HEK293 (cell line): Measurements from ENCODE around the gene TFPI.

Experiments used
- KLF9 ChIP-seq: fragments of 450-650 bp; formaldehyde crosslinking; IDR thresholded peaks from 2 replicates; pipeline ENCODE4 v1.5.1; 2016; ENCODE audit warnings: missing biosample characterization, missing genetic modification characterization, low read depth
- MYNN ChIP-seq: fragments of 450-650 bp; formaldehyde crosslinking; IDR thresholded peaks from 2 replicates; pipeline ENCODE4 v1.5.1; 2016; ENCODE audit warnings: missing biosample characterization, missing genetic modification characterization, borderline replicate concordance
- SALL2 ChIP-seq: fragments of 450-650 bp; formaldehyde crosslinking; IDR thresholded peaks from 2 replicates; pipeline ENCODE4 v1.5.0; 2017; ENCODE audit warnings: missing biosample characterization, mild to moderate bottlenecking, missing genetic modification characterization, borderline replicate concordance
- YY1 ChIP-seq: fragments of 450-650 bp; formaldehyde crosslinking; IDR thresholded peaks from 2 replicates; pipeline ENCODE4 v1.5.1; 2018; ENCODE audit warnings: missing biosample characterization, missing genetic modification characterization
- ZFP37 ChIP-seq: fragments of 450-650 bp; formaldehyde crosslinking; IDR thresholded peaks from 2 replicates; pipeline ENCODE4 v1.5.1; 2016; ENCODE audit warnings: missing biosample characterization, missing genetic modification characterization
- ZNF138 ChIP-seq: fragments of 450-650 bp; formaldehyde crosslinking; IDR thresholded peaks from 2 replicates; pipeline ENCODE4 v1.5.1; 2016; ENCODE audit warnings: missing biosample characterization, missing genetic modification characterization, borderline replicate concordance
- ZNF274 ChIP-seq, 2 experiments: fragments of 200-500 bp in 1 of 2; fragments of 450-650 bp in 1 of 2; sonication (Bioruptor generic) in 1 of 2; formaldehyde crosslinking in 1 of 2; IDR thresholded peaks; 2 replicates each; pipeline versions ENCODE4 v1.5.1 to v1.6.1; 2014 to 2016; ENCODE audit warnings: borderline replicate concordance in 1 of 2, inconsistent platforms in 1 of 2, low read length in 1 of 2, missing biosample characterization in 1 of 2, missing genetic modification characterization in 1 of 2
- ZNF549 ChIP-seq: fragments of 450-650 bp; IDR thresholded peaks from 2 replicates; pipeline ENCODE4 v1.5.1; 2018; ENCODE audit warnings: missing biosample characterization, missing genetic modification characterization, mild to moderate bottlenecking, inconsistent platforms, moderate library complexity
- ZNF76 ChIP-seq: fragments of 450-650 bp; formaldehyde crosslinking; IDR thresholded peaks from 2 replicates; pipeline ENCODE4; 2016; ENCODE audit warnings: low read depth, missing biosample characterization, missing genetic modification characterization, borderline replicate concordance
- ZNF837 ChIP-seq: fragments of 450-650 bp; formaldehyde crosslinking; IDR thresholded peaks from 2 replicates; pipeline ENCODE4 v1.5.1; 2016; ENCODE audit warnings: missing biosample characterization, missing genetic modification characterization
- TF ChIP-seq, protein P1 (sequence below): fragments of 450-650 bp; formaldehyde crosslinking; IDR thresholded peaks from 2 replicates; pipeline ENCODE4 v1.5.1; 2016; ENCODE audit warnings: missing biosample characterization, missing genetic modification characterization, borderline replicate concordance
- TF ChIP-seq, protein P2 (sequence below): fragments of 450-650 bp; formaldehyde crosslinking; IDR thresholded peaks from 2 replicates; pipeline ENCODE4 v1.5.1; 2016; ENCODE audit warnings: missing biosample characterization, missing genetic modification characterization

DNA sequence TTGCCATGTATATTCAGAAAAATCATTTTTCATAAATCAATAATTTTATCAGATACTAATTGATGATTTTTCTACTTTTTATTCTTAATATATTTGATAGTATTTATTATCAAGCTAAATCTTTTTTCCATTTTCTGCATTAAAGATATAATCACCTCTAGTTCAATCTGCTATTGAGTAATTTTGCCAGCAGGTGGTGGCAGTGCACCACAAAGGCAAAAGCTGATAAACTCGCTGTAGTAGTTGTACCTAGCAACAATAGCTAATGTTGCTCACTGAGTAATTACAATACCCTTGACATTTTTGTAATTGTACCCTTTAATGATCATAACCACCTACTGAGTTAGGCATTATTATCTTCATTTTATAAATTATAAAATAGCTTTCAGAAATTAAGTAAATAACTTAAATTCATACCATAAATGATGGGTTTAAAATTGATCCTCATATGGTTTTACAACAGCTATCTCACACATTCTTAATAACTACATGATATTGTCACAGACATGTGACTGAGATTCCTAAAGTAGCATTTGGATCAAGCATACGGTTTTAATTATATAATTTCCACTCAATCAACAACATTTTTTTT is 54.2 kb downstream of the TFPI start:
- TF ChIP-seq, protein P1, sequence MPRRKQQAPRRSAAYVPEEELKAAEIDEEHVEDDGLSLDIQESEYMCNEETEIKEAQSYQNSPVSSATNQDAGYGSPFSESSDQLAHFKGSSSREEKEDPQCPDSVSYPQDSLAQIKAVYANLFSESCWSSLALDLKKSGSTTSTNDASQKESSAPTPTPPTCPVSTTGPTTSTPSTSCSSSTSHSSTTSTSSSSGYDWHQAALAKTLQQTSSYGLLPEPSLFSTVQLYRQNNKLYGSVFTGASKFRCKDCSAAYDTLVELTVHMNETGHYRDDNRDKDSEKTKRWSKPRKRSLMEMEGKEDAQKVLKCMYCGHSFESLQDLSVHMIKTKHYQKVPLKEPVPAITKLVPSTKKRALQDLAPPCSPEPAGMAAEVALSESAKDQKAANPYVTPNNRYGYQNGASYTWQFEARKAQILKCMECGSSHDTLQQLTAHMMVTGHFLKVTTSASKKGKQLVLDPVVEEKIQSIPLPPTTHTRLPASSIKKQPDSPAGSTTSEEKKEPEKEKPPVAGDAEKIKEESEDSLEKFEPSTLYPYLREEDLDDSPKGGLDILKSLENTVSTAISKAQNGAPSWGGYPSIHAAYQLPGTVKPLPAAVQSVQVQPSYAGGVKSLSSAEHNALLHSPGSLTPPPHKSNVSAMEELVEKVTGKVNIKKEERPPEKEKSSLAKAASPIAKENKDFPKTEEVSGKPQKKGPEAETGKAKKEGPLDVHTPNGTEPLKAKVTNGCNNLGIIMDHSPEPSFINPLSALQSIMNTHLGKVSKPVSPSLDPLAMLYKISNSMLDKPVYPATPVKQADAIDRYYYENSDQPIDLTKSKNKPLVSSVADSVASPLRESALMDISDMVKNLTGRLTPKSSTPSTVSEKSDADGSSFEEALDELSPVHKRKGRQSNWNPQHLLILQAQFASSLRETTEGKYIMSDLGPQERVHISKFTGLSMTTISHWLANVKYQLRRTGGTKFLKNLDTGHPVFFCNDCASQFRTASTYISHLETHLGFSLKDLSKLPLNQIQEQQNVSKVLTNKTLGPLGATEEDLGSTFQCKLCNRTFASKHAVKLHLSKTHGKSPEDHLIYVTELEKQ: no peak
- TF ChIP-seq, protein P2, sequence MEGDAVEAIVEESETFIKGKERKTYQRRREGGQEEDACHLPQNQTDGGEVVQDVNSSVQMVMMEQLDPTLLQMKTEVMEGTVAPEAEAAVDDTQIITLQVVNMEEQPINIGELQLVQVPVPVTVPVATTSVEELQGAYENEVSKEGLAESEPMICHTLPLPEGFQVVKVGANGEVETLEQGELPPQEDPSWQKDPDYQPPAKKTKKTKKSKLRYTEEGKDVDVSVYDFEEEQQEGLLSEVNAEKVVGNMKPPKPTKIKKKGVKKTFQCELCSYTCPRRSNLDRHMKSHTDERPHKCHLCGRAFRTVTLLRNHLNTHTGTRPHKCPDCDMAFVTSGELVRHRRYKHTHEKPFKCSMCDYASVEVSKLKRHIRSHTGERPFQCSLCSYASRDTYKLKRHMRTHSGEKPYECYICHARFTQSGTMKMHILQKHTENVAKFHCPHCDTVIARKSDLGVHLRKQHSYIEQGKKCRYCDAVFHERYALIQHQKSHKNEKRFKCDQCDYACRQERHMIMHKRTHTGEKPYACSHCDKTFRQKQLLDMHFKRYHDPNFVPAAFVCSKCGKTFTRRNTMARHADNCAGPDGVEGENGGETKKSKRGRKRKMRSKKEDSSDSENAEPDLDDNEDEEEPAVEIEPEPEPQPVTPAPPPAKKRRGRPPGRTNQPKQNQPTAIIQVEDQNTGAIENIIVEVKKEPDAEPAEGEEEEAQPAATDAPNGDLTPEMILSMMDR (tag by site-specific recombination): peak; percentile 65; the same call in 1 of the 2 replicates
- TF ChIP-seq MYNN (tag by site-specific recombination) (no peak), KLF9 (tag by site-specific recombination) (no peak), ZNF76 (no peak), ZFP37 (tag by site-specific recombination) (no peak), ZNF138 (no peak), ZNF549 (tag by site-specific recombination) (no peak), ZNF274 (IDR thresholded peaks at IDR 0.05; ENCODE audit: low read length) (no peak), ZNF274 (tag by site-specific recombination; IDR thresholded peaks at IDR 0.05; ENCODE audit: borderline replicate concordance) (no peak), SALL2 (tag by site-specific recombination) (no peak), YY1 (no peak), ZNF837 (tag by site-specific recombination) (no peak)
